ENCODE data around the gene PALD1. TPM values are rescaled to one million over a fixed set of nuclear protein-coding genes. Genes with fewer than 3 reads are reported as not detected.
A peak's percentile ranks its signal among the peaks of the same experiment; 100 is the strongest.

Gene PALD1
- total and polyA plus RNA-seq, 2 experiments from 2014 or later = 5.7 to 19.1 TPM

- TF ChIP-seq, protein P1, sequence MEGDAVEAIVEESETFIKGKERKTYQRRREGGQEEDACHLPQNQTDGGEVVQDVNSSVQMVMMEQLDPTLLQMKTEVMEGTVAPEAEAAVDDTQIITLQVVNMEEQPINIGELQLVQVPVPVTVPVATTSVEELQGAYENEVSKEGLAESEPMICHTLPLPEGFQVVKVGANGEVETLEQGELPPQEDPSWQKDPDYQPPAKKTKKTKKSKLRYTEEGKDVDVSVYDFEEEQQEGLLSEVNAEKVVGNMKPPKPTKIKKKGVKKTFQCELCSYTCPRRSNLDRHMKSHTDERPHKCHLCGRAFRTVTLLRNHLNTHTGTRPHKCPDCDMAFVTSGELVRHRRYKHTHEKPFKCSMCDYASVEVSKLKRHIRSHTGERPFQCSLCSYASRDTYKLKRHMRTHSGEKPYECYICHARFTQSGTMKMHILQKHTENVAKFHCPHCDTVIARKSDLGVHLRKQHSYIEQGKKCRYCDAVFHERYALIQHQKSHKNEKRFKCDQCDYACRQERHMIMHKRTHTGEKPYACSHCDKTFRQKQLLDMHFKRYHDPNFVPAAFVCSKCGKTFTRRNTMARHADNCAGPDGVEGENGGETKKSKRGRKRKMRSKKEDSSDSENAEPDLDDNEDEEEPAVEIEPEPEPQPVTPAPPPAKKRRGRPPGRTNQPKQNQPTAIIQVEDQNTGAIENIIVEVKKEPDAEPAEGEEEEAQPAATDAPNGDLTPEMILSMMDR (IDR thresholded peaks at IDR 0.05; ENCODE audit: low read depth, low read length) = no peak
- peak in 1 of 2 donors; percentile 79 for DNase-seq (ENCODE audit: low read depth in 1 of 2, low spot score in 1 of 2)
- H3K27me3 ChIP-seq = no peaks in the 10 kb centered on the region
- H3K4me3 ChIP-seq = no peak overlapping the region
- no peak overlapping the region for H3K27ac ChIP-seq
- no peaks in the 10 kb centered on the region for H3K36me3 ChIP-seq
- H3K9me3 ChIP-seq (ENCODE audit: low read depth) = no peaks in the 10 kb centered on the region
- peaks cover 12% of the 10 kb centered on the region for H3K4me1 ChIP-seq (ENCODE audit: low read depth)
These were observed 111.4 kb downstream of the PALD1 start for GRCh38 chr10:70589762-70590654.

- peaks cover 5% of the 10 kb centered on the region for H3K4me1 ChIP-seq (ENCODE audit: low read depth)
- no peak for DNase-seq (ENCODE audit: low read depth in 1 of 2, low spot score in 1 of 2)
- no peak overlapping the region for H3K4me3 ChIP-seq
These were observed 112.3 kb downstream of the PALD1 start for GRCh38 chr10:70590655-70591416.

DNA sequence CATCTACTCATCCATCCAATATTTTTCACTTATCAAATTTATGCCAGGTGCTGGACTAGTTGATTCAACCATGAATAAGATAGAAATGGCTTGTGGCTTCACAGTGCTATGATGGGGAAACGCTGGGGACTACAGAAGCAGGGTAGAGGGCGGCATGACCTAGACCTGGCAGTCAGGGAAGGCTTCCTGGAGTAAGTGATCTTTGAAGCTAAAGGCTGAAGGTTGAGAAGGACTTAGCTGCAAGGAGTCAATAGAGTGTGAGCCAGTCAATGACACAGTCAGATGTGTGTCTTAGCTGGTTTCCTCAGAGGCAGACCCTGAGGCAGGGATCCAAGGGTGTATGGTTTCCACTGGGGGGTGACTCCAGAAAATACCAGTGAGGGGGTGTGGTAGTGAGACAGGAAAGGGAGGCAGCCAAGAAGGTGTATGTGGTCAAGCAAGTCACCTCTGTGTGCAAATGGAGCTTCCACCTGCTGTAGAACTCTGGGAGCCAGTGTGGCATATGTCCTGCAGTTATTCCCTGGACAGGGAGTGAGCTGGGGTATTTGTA is 113.7 kb downstream of the PALD1 start:
- Histone ChIP-seq H3K27me3 (no peaks in the 10 kb centered on the region), H3K27ac (no peak overlapping the region), H3K9me3 (ENCODE audit: low read depth) (no peaks in the 10 kb centered on the region), H3K4me3 (no peak overlapping the region), H3K4me1 (ENCODE audit: low read depth) (no peaks in the 10 kb centered on the region), H3K36me3 (no peaks in the 10 kb centered on the region)
- TF ChIP-seq, protein P1 (IDR thresholded peaks at IDR 0.05; ENCODE audit: low read depth, low read length) = no peak
- DNase-seq (ENCODE audit: low read depth in 1 of 2, low spot score in 1 of 2) = no peak

More at GRCh38 chr10:70590655-70591416, 112.3 kb downstream of the PALD1 start:
- H3K27me3 ChIP-seq = no peaks in the 10 kb centered on the region
- H3K27ac ChIP-seq = no peak overlapping the region
- H3K9me3 ChIP-seq (ENCODE audit: low read depth) = no peaks in the 10 kb centered on the region
- TF ChIP-seq, protein P1 (IDR thresholded peaks at IDR 0.05; ENCODE audit: low read depth, low read length) = no peak
- no peaks in the 10 kb centered on the region for H3K36me3 ChIP-seq

DNA sequence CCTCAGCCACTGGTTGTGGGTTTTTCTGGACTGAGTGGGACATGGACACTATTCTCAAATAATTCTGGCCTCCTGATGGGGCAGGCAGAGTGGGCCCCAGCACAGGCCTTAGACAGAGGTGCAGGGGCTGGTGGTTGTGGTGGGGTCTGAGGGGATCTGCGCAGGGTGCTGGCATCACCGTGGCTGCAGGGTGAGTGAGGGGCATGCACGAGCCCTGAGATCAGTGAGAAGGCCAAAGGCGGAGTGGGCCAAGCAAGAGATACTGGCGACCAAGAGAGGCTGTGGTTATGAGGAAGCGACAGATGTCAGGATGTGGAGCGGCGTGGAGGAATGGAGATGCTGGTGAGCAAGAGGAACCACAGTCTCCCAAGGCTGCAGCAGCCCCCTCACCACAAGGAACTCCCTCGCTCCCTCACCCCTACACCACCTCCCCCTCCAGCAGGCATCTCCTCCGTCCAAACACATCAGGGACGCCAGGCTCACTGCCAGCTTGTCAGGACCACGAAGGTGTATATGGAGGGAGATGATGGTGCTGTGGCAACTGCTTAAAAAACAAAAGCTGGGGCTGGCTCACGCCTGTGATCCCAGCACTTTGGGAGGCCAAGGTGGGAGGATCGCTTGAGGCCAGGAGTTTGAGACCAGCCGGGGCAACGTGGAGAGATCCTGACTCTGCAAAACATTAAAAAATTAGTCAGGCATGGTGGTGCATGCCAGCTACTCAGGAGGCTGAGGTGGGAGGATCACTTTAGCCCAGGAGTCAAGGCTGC is 114.4 kb downstream of the PALD1 start:
- no peaks in the 10 kb centered on the region for H3K9me3 ChIP-seq (ENCODE audit: low read depth)
- H3K4me3 ChIP-seq = no peak overlapping the region
- TF ChIP-seq, protein P1 (IDR thresholded peaks at IDR 0.05; ENCODE audit: low read depth, low read length) = no peak
- no peaks in the 10 kb centered on the region for H3K4me1 ChIP-seq (ENCODE audit: low read depth)
- no peak for DNase-seq (ENCODE audit: low read depth in 1 of 2, low spot score in 1 of 2)
- H3K36me3 ChIP-seq = no peaks in the 10 kb centered on the region
- H3K27ac ChIP-seq = no peak overlapping the region
- no peaks in the 10 kb centered on the region for H3K27me3 ChIP-seq

GRCh38 chr10:70593513-70593890 is 114.9 kb downstream of the PALD1 start:
- DNase-seq (ENCODE audit: low read depth in 1 of 2, low spot score in 1 of 2) = no peak
- H3K36me3 ChIP-seq = no peaks in the 10 kb centered on the region

More at GRCh38 chr10:70593513-70593890, 114.9 kb downstream of the PALD1 start:
- Histone ChIP-seq H3K4me1 (ENCODE audit: low read depth) (no peaks in the 10 kb centered on the region), H3K27me3 (no peaks in the 10 kb centered on the region), H3K27ac (no peak overlapping the region), H3K4me3 (no peak overlapping the region), H3K9me3 (ENCODE audit: low read depth) (no peaks in the 10 kb centered on the region)
- TF ChIP-seq, protein P1 (IDR thresholded peaks at IDR 0.05; ENCODE audit: low read depth, low read length) = no peak
